Retinal pigment epithelial cell (primary cell): ENCODE results near the gene UBXN10.

Source experiments
- DNase-seq: peaks from one replicate; pipeline ENCODE4 v3.0.0-alpha.2; 2010; ENCODE audit warnings: low read depth
- H3K4me3 ChIP-seq: 2 replicates; pipeline ENCODE4 v1.5.1; 2011; ENCODE audit warnings: mild to moderate bottlenecking, low read length, control low read depth, moderate library complexity
- TF ChIP-seq, protein P1 (sequence below): conservative IDR thresholded peaks from 2 replicates; pipeline ENCODE4 v1.5.1; 2011; ENCODE audit warnings: low read depth, low read length, control low read depth, inconsistent platforms

The UBXN10 gene

DNA sequence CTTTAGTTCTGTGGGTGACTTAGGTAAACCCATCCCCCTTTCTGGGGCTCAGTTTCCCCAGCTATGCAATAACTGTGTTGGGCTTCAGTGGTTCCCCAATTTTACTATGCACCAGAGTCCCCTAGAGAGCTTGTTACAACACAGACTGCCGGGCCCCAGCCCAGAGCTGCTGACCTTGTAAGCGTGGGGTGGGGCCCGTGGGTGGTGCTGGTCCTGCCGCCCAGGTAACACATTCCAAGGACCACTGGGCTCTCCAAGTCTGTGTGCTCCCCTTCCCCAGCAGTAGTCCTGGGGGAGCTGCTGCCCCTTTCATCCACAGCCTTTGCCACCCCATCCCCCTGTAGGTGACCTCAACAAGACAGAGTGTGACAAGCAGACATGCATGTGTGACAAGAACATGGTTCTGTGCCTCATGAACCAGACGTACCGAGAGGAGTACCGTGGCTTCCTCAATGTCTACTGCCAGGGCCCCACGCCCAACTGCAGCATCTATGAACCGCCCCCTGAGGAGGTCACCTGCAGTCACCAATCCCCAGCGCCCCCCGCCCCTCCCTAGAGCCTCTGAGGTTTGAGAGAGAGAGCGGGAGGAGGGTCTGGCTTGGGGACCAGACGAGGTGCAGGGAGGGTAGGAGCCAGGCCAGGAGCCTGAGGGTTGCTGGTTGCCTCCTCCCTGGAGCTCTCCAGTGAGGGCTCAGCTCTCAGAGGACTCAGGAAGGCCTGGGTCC lies 37.9 kb upstream of the UBXN10 start:
- H3K4me3 ChIP-seq, result no peak overlapping the region
- TF ChIP-seq, protein P1, sequence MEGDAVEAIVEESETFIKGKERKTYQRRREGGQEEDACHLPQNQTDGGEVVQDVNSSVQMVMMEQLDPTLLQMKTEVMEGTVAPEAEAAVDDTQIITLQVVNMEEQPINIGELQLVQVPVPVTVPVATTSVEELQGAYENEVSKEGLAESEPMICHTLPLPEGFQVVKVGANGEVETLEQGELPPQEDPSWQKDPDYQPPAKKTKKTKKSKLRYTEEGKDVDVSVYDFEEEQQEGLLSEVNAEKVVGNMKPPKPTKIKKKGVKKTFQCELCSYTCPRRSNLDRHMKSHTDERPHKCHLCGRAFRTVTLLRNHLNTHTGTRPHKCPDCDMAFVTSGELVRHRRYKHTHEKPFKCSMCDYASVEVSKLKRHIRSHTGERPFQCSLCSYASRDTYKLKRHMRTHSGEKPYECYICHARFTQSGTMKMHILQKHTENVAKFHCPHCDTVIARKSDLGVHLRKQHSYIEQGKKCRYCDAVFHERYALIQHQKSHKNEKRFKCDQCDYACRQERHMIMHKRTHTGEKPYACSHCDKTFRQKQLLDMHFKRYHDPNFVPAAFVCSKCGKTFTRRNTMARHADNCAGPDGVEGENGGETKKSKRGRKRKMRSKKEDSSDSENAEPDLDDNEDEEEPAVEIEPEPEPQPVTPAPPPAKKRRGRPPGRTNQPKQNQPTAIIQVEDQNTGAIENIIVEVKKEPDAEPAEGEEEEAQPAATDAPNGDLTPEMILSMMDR, result no peak
- DNase-seq, result no peak

DNA sequence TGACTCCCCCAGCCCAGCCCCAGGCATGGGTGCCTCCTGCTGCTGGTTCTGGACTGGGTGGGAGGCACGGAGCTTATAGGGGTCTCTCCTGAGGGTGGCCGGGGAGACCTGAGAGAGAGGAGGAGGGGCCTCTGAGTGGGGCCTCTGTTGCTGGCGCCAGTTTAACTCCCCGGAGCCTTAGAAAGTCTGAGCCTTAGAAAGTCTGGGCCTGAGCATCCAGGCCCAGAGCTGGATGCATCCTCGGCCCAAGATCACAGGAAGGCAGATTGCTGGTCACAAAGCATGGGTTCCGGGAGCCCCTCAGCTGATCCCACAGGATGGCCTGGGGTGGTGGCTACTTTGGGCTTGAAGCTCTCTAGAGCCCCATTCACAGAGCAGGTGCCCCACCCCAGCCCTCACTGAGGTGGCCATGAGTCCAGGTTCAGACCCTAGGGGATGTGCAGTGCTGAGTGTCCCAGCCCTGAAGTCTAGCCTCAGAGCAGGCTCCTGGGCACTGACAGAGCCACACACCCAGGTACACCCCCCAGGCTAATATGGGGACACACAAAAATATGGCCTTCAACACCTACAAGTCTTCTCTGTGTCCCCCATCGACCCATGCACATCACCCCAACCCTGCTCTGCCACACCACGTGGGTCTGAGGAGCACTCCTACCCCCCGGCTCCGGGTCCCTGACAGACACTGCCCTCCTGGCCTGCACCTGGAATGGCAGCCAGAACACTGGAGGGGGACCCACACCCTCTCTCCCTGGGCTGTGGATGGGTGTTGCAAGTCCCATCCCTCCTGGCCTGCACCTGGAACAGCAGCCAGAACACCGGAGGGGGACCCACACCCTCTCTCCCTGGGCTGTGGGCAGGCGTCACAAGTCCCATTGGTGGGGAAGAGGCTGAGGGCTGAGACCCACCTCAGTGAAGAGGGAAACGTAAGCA lies 37.1 kb upstream of the UBXN10 start:
- DNase-seq, result no peak
- TF ChIP-seq, protein P1, result no peak
- no peak overlapping the region for H3K4me3 ChIP-seq

DNA sequence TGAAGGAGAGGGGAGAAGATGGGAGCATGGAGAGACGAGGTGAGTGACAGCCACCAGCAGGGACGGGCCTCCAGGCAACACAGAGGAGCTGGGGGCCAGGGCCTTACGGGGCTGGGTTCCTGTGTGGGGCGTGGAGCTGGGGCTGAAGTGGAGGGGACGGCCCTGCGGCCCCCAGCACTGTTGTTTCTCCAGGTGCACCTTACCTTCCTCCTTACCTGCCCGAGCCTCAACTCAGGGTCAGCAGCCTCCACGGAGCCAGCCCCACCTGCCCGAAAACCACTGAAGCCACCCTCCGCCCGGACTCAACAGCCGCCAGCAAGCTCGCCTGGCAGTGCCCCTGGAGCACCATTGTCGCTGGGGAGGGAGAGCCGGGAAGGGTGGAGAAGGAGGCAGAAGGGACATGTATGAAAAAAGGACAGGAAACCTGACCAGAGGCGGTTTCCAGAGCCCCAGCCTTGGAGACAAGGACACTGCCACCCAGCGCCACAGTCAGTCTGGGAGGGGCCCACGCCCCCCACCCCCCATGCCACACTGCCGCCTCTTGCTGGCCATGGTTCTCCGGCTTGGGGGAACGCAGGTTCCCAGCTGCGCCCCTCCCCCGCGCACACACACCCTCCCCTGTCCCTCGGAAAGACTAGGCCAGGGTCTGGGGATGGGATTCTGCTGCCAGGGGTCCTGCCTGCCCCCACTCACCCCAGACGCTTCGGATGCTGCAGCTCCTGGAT lies 36.1 kb upstream of the UBXN10 start:
- TF ChIP-seq, protein P1, result no peak

DNA sequence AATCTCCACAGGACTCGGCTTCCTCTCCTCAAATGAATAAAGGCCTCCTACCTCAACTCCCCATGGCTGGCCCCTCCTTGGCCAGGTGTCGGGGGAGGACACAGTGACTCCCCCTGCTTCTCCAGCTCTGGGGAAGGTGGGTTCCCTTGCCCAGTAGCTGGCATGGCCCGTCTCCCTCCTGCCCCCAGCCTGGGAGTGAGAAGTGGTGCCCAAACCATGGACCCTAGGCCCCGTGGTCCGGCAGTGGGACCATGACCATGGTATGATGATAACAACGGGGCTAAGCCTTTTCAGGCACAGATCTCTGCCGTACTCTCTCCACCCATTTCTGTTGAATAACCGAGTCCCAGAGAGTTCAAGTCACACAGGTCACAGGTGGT lies 35.6 kb upstream of the UBXN10 start:
- TF ChIP-seq, protein P1, result no peak
- no peak overlapping the region for H3K4me3 ChIP-seq
- DNase-seq, result no peak

More for the DNA sequence above, 36.1 kb upstream of the UBXN10 start:
- no peak for DNase-seq
- H3K4me3 ChIP-seq, result no peak overlapping the region

DNA sequence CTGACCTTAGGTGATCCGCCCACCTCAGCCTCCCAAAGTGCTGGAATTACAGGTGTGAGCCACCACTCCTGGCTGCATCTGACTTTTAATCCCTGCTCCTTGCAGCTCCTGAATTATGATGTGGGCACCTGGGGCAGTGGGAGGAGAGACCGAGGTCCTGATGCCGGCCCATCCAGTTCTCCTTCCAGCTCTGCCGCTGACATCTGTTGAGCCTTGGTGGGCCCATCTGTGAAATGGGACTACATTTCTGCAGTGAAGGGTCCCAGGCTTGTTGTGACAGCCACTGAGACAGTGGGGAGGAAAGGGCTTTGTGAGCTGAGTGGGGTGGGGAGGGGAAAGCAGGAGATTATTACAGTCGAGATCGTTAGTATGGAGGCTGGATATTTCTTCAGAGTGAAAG lies 34.9 kb upstream of the UBXN10 start:
- DNase-seq, result no peak
- TF ChIP-seq, protein P1, result no peak
- no peak overlapping the region for H3K4me3 ChIP-seq

DNA sequence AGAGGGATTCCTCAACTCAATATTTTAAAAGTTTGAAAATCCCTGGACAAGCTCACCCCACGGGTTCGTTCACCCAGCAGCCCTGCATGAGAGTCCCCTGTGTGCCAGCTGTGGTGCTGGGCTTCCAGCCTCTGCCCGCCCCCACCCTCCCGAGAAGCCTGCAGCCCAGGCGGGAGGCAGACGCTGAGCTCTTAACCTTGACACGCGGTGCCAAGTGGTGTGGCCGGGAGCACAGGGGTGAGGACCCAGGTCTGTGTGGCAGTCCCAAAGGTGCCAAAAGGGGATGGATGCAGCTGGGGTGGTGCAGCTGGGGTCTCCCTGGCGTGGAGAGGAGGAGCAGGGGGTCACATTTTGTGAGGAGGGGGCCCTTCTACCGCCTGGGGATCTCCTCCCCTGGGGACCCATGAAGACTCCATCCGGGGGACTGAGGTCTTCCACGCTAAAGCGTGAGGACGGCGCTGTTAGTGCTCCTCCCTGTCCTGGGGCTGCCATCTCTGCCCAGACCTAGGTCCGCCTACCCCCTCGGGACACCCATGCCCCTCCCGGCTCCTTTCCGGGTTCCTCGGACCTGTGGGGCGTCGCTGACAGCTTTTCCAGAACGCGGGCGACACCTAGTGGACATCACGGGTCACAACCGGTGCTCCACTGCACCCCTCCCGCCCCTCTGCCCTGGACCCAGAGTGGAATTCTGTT lies 33.8 kb upstream of the UBXN10 start:
- TF ChIP-seq, protein P1, result peak; percentile 79
- peak overlapping the region; percentile 37 for H3K4me3 ChIP-seq
- no peak for DNase-seq
